CD14-positive monocyte (primary cell): Measurements from ENCODE around the gene SPIN2B. TPM values are rescaled to one million over a fixed set of nuclear protein-coding genes. Genes with fewer than 3 reads are reported as not detected.
"Not testable (repeated sequence)": the region's sequence is repeated elsewhere in the genome, so short reads cannot be mapped to it uniquely, and the experiment has no call there.

Source experiments
- DNase-seq, 3 donors: peaks; one replicate each; pipeline ENCODE4 v3.0.0-alpha.2; 2011 to 2022
- H2AFZ ChIP-seq: 2 replicates; pipeline ENCODE4 v1.6.0; 2012; ENCODE audit warnings: mild to moderate bottlenecking, low read depth, low read length, inconsistent platforms; ENCODE audit not compliant: insufficient read depth, poor library complexity, severe bottlenecking
- H3K27ac ChIP-seq, 2 donors: 1 replicate in 1 of 2; 2 replicates in 1 of 2; pipeline ENCODE4 v1.5.1; 2012 to 2013; ENCODE audit warnings: low read length in 2 of 2, control low read depth in 1 of 2, inconsistent platforms in 1 of 2, low read depth in 1 of 2, mild to moderate bottlenecking in 1 of 2
- H3K27me3 ChIP-seq, 2 donors: one replicate each; pipeline versions ENCODE4 v1.6.0 to v1.6.1; 2011 to 2013; ENCODE audit warnings: low read length in 2 of 2; ENCODE audit not compliant: control insufficient read depth in 2 of 2, insufficient read depth in 2 of 2
- H3K36me3 ChIP-seq, 2 donors: replicated peaks in 1 of 2; 1 replicate in 1 of 2; 2 replicates in 1 of 2; pipeline versions ENCODE4 v1.5.1 to v1.6.1; 2012 to 2013; ENCODE audit warnings: low read length in 2 of 2, control low read depth in 1 of 2, inconsistent platforms in 1 of 2, mild to moderate bottlenecking in 1 of 2; ENCODE audit not compliant: insufficient read depth in 2 of 2, control insufficient read depth in 1 of 2
- H3K4me1 ChIP-seq, 2 donors: 1 replicate in 1 of 2; 2 replicates in 1 of 2; pipeline versions ENCODE4 v1.5.1 to v1.6.1; 2012 to 2013; ENCODE audit warnings: low read length in 2 of 2, control low read depth in 1 of 2, inconsistent platforms in 1 of 2, mild to moderate bottlenecking in 1 of 2, moderate library complexity in 1 of 2; ENCODE audit not compliant: insufficient read depth in 2 of 2, control insufficient read depth in 1 of 2
- H3K4me2 ChIP-seq: replicated peaks from 2 replicates; pipeline ENCODE3; 2012; ENCODE audit warnings: low read length, moderate library complexity, mild to moderate bottlenecking; ENCODE audit not compliant: poor library complexity, severe bottlenecking; ENCODE audit errors: extremely low read depth
- H3K4me3 ChIP-seq, 3 experiments: fragments of 200-600 bp in 1 of 3; sonication (generic) in 1 of 3; replicated peaks in 1 of 3; 1 replicate in 2 of 3; 2 replicates in 1 of 3; pipeline ENCODE4 v1.5.1; 2011 to 2013; ENCODE audit warnings: low read length in 3 of 3, mild to moderate bottlenecking in 3 of 3, control low read depth in 2 of 3, low read depth in 2 of 3, inconsistent platforms in 1 of 3, moderate library complexity in 1 of 3
- H3K79me2 ChIP-seq: 2 replicates; pipeline ENCODE4 v1.6.0; 2012; ENCODE audit warnings: mild to moderate bottlenecking, control low read depth, inconsistent platforms, low read length, moderate library complexity; ENCODE audit not compliant: insufficient read depth
- H3K9ac ChIP-seq: 2 replicates; pipeline ENCODE4 v1.6.0; 2017; ENCODE audit warnings: low read length, mild to moderate bottlenecking; ENCODE audit not compliant: insufficient read depth, poor library complexity, severe bottlenecking
- H3K9me3 ChIP-seq, 2 donors: replicated peaks in 1 of 2; 1 replicate in 1 of 2; 2 replicates in 1 of 2; pipeline versions ENCODE4 v1.5.1 to v1.6.1; 2012 to 2013; ENCODE audit warnings: low read length in 2 of 2, control low read depth in 1 of 2; ENCODE audit not compliant: control insufficient read depth in 1 of 2, insufficient read depth in 1 of 2
- H4K20me1 ChIP-seq: 2 replicates; pipeline ENCODE4 v1.6.0; 2012; ENCODE audit warnings: mild to moderate bottlenecking, low read length, control low read depth, moderate library complexity; ENCODE audit not compliant: insufficient read depth
- H3K27ac Mint-ChIP-seq, 7 donors: one replicate each; pipeline ENCODE4 v1.8.0; 2020; ENCODE audit warnings: mild to moderate bottlenecking in 7 of 7, mixed read lengths in 7 of 7, moderate library complexity in 6 of 7, inconsistent platforms in 2 of 7
- H3K27me3 Mint-ChIP-seq, 3 donors: one replicate each; pipeline ENCODE4 v1.8.0; 2021 to 2022; ENCODE audit warnings: low read depth in 3 of 3, mild to moderate bottlenecking in 3 of 3, mixed read lengths in 3 of 3, moderate library complexity in 3 of 3, inconsistent platforms in 1 of 3
- H3K36me3 Mint-ChIP-seq, 2 donors: one replicate each; pipeline ENCODE4 v1.8.0; 2020; ENCODE audit warnings: mixed read lengths in 2 of 2, inconsistent platforms in 1 of 2, mild to moderate bottlenecking in 1 of 2
- H3K4me1 Mint-ChIP-seq: one replicate; pipeline ENCODE4 v1.8.0; 2020; ENCODE audit warnings: mild to moderate bottlenecking, mixed read lengths
- H3K4me3 Mint-ChIP-seq, 2 donors: one replicate each; pipeline ENCODE4 v1.8.0; 2020; ENCODE audit warnings: mild to moderate bottlenecking in 2 of 2, mixed read lengths in 2 of 2, moderate library complexity in 1 of 2
- H3K9me3 Mint-ChIP-seq, 7 donors: one replicate each; pipeline ENCODE4 v1.8.0; 2020 to 2022; ENCODE audit warnings: mixed read lengths in 7 of 7, mild to moderate bottlenecking in 6 of 7, moderate library complexity in 6 of 7, inconsistent platforms in 2 of 7
- CTCF ChIP-seq: fragments of 200-600 bp; IDR thresholded peaks from one replicate; pipeline ENCODE4 v1.8.0; 2022; ENCODE audit warnings: antibody characterized with exemption, mild to moderate bottlenecking
- WGBS: methylation state at CpG from one replicate; pipeline ENCODE4 v1.1.5; 2013; ENCODE audit warnings: missing lambda C conversion rate; ENCODE audit not compliant: insufficient coverage; 5-methylcytosine and 5-hydroxymethylcytosine counted together
- intact Hi-C, 2 donors: fragments of 100-400 bp; cut with micrococcal nuclease; formaldehyde crosslinking; loops; one replicate each; pipeline versions ENCODE4 v1.15.0 to v1.15.1; 2023
- polyA plus RNA-seq, 3 donors: library from polyadenylated mRNA; depleted of rRNA in 1 of 3; unstranded in 2 of 3; stranded (reverse) in 1 of 3; fragments of 300-500 nt in 2 of 3; fragments of >200 nt in 1 of 3; fragmentation: Illumina TruSeq in 2 of 3; gene quantifications; 1 replicate in 2 of 3; 2 replicates in 1 of 3; pipeline ENCODE4 v1.2.3, GENCODE V29; 2012 to 2021

Gene SPIN2B
- polyA plus RNA-seq, 3 donors, result 6.5 to 9.0 (median 6.7) TPM

GRCh38 chrX:57155171-57155570 lies 33.8 kb upstream of the SPIN2B start:
- Histone ChIP-seq H3K36me3 (no peaks in the 10 kb centered on the region), H3K27me3 (no peaks in the 10 kb centered on the region), H3K4me2 (no peak overlapping the region), H3K4me1 (no peaks in the 10 kb centered on the region), H3K4me3 (no peak overlapping the region), H3K9ac (no peak overlapping the region), H2AFZ (no peak overlapping the region), H3K27ac (no peak overlapping the region), H3K79me2 (no peaks in the 10 kb centered on the region), H4K20me1 (no peaks in the 10 kb centered on the region), H3K9me3 (no peaks in the 10 kb centered on the region)
- H3K36me3 Mint-ChIP-seq, result peaks cover 0 to 3% of the 10 kb centered on the region in 2 donors
- intact Hi-C loops, result no loop called here
- 100% methylated on average over 1 of the region's 2 CpGs for WGBS
- DNase-seq, result no peak
- peaks cover 3 to 24% (median 11%) of the 10 kb centered on the region in 7 donors for H3K9me3 Mint-ChIP-seq
- no peak overlapping the region for H3K4me3 Mint-ChIP-seq
- no peaks in the 10 kb centered on the region for H3K4me1 Mint-ChIP-seq
- no peak for TF ChIP-seq CTCF
- no peak overlapping the region for H3K27ac Mint-ChIP-seq
- no peaks in the 10 kb centered on the region for H3K27me3 Mint-ChIP-seq

GRCh38 chrX:57152222-57152621 lies 30.9 kb upstream of the SPIN2B start:
- peaks cover 10 to 32% (median 13%) of the 10 kb centered on the region in 7 donors for H3K9me3 Mint-ChIP-seq
- H3K36me3 Mint-ChIP-seq, H4K20me1 ChIP-seq, H3K79me2 ChIP-seq, H3K27ac ChIP-seq, H2AFZ ChIP-seq, H3K9me3 ChIP-seq, H3K4me1 ChIP-seq, H3K27me3 Mint-ChIP-seq, H3K4me1 Mint-ChIP-seq, H3K4me3 Mint-ChIP-seq, H3K4me2 ChIP-seq, intact Hi-C loops, H3K36me3 ChIP-seq, H3K4me3 ChIP-seq, H3K9ac ChIP-seq, H3K27me3 ChIP-seq, H3K27ac Mint-ChIP-seq, DNase-seq: not testable (repeated sequence)
- WGBS, result 83% methylated on average over 1 of the region's 8 CpGs
